Endothelial cell of umbilical vein (primary cell): ENCODE data around the gene MTF1.

ENCODE experiments used
- CTCF ChIP-seq, 2 donors: IDR thresholded peaks; 1 replicate in 1 of 2; 2 replicates in 1 of 2; pipeline ENCODE4 v1.5.1; 2011; ENCODE audit warnings: low read length in 2 of 2, mild to moderate bottlenecking in 2 of 2, moderate library complexity in 2 of 2, control low read depth in 1 of 2, inconsistent platforms in 1 of 2, low read depth in 1 of 2; ENCODE audit not compliant: insufficient read depth in 1 of 2; ENCODE audit errors: extremely low read depth in 1 of 2
- POLR2A ChIP-seq: IDR thresholded peaks from 2 replicates; pipeline ENCODE4 v1.6.1; 2012; ENCODE audit warnings: low read depth, mild to moderate bottlenecking, control low read depth, low read length
- POLR2AphosphoS5 ChIP-seq: IDR thresholded peaks from 2 replicates; pipeline ENCODE4 v1.6.1; 2012; ENCODE audit warnings: low read depth, mild to moderate bottlenecking, control low read depth, low read length, moderate library complexity; ENCODE audit not compliant: insufficient read depth

GRCh38 chr1:37851262-37851661, 8.1 kb downstream of the MTF1 start:
- TF ChIP-seq CTCF (IDR thresholded peaks at IDR 0.05; ENCODE audit: extremely low read depth in 1 of 2, insufficient read depth in 1 of 2, low read depth in 1 of 2, low read length in 2 of 2) (no peak), POLR2A (no peak), POLR2AphosphoS5 (no peak)
